ENCODE results near the gene ABCC11. TPM values are rescaled to one million over a fixed set of nuclear protein-coding genes. Genes with fewer than 3 reads are reported as not detected.

ABCC11 gene
- total and polyA plus RNA-seq, 2 experiments from 2014 or later = 0.10 TPM; not detected in 1

- H3F3A ChIP-seq (replicated peaks; ENCODE audit: low read depth) = no peaks in the 10 kb centered on the region
- Mint-ChIP-seq H3K27ac (no peak overlapping the region), H3K9me3 (no peaks in the 10 kb centered on the region), H3K36me3 (ENCODE audit: low read depth) (no peaks in the 10 kb centered on the region), H3K4me1 (no peaks in the 10 kb centered on the region), H3K4me3 (no peak overlapping the region), H3K27me3 (ENCODE audit: insufficient read depth, low read depth, poor library complexity) (peaks cover 4% of the 10 kb centered on the region)
- H4K20me1 ChIP-seq (replicated peaks; ENCODE audit: insufficient read depth) = no peaks in the 10 kb centered on the region
- no peak overlapping the region for H2AFZ ChIP-seq
- TF ChIP-seq ZNF114 (CRISPR knock-in tag; IDR thresholded peaks at IDR 0.05) (no peak), POLR2AphosphoS5 (IDR thresholded peaks at IDR 0.05; ENCODE audit: low read depth) (no peak), EZH2 (IDR thresholded peaks at IDR 0.05; ENCODE audit: low read depth, unreplicated experiment) (no peak), EZH2phosphoT487 (IDR thresholded peaks at IDR 0.05; ENCODE audit: unreplicated experiment) (no peak), NANOG (IDR thresholded peaks at IDR 0.05; ENCODE audit: borderline replicate concordance) (no peak), JUNB (IDR thresholded peaks at IDR 0.05; ENCODE audit: unreplicated experiment) (no peak), CTCF (conservative IDR thresholded peaks at IDR 0.05; ENCODE audit: low read depth in 2 of 2) (no peak), ZNF331 (CRISPR knock-in tag; IDR thresholded peaks at IDR 0.05; ENCODE audit: low read depth) (no peak), CREB1 (CRISPR knock-in tag; IDR thresholded peaks at IDR 0.05; ENCODE audit: low read depth) (no peak), STAT1 (IDR thresholded peaks at IDR 0.05; ENCODE audit: unreplicated experiment) (no peak), ETS1 (IDR thresholded peaks at IDR 0.05) (no peak), REST (IDR thresholded peaks at IDR 0.05; ENCODE audit: unreplicated experiment) (no peak)
- TF ChIP-seq, protein P1, sequence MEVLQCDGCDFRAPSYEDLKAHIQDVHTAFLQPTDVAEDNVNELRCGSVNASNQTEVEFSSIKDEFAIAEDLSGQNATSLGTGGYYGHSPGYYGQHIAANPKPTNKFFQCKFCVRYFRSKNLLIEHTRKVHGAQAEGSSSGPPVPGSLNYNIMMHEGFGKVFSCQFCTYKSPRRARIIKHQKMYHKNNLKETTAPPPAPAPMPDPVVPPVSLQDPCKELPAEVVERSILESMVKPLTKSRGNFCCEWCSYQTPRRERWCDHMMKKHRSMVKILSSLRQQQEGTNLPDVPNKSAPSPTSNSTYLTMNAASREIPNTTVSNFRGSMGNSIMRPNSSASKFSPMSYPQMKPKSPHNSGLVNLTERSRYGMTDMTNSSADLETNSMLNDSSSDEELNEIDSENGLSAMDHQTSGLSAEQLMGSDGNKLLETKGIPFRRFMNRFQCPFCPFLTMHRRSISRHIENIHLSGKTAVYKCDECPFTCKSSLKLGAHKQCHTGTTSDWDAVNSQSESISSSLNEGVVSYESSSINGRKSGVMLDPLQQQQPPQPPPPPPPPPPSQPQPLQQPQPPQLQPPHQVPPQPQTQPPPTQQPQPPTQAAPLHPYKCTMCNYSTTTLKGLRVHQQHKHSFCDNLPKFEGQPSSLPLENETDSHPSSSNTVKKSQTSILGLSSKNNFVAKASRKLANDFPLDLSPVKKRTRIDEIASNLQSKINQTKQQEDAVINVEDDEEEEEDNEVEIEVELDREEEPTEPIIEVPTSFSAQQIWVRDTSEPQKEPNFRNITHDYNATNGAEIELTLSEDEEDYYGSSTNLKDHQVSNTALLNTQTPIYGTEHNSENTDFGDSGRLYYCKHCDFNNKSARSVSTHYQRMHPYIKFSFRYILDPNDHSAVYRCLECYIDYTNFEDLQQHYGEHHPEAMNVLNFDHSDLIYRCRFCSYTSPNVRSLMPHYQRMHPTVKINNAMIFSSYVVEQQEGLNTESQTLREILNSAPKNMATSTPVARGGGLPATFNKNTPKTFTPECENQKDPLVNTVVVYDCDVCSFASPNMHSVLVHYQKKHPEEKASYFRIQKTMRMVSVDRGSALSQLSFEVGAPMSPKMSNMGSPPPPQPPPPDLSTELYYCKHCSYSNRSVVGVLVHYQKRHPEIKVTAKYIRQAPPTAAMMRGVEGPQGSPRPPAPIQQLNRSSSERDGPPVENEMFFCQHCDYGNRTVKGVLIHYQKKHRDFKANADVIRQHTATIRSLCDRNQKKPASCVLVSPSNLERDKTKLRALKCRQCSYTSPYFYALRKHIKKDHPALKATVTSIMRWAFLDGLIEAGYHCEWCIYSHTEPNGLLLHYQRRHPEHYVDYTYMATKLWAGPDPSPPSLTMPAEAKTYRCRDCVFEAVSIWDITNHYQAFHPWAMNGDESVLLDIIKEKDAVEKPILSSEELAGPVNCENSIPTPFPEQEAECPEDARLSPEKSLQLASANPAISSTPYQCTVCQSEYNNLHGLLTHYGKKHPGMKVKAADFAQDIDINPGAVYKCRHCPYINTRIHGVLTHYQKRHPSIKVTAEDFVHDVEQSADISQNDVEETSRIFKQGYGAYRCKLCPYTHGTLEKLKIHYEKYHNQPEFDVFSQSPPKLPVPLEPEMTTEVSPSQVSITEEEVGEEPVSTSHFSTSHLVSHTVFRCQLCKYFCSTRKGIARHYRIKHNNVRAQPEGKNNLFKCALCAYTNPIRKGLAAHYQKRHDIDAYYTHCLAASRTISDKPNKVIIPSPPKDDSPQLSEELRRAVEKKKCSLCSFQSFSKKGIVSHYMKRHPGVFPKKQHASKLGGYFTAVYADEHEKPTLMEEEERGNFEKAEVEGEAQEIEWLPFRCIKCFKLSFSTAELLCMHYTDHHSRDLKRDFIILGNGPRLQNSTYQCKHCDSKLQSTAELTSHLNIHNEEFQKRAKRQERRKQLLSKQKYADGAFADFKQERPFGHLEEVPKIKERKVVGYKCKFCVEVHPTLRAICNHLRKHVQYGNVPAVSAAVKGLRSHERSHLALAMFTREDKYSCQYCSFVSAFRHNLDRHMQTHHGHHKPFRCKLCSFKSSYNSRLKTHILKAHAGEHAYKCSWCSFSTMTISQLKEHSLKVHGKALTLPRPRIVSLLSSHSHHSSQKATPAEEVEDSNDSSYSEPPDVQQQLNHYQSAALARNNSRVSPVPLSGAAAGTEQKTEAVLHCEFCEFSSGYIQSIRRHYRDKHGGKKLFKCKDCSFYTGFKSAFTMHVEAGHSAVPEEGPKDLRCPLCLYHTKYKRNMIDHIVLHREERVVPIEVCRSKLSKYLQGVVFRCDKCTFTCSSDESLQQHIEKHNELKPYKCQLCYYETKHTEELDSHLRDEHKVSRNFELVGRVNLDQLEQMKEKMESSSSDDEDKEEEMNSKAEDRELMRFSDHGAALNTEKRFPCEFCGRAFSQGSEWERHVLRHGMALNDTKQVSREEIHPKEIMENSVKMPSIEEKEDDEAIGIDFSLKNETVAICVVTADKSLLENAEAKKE (CRISPR knock-in tag; IDR thresholded peaks at IDR 0.05) = no peak
- no peak overlapping the region for H3K4me2 ChIP-seq
- no peaks in the 10 kb centered on the region for H3K36me3 ChIP-seq (ENCODE audit: insufficient read depth)
- H3K4me3 ChIP-seq = no peak overlapping the region
- H3K4me1 ChIP-seq (ENCODE audit: insufficient read depth) = no peaks in the 10 kb centered on the region
- DNase-seq (ENCODE audit: low spot score) (no peak), ATAC-seq (no peak)
- H3K79me2 ChIP-seq (replicated peaks; ENCODE audit: insufficient read depth) = no peaks in the 10 kb centered on the region
- no peaks in the 10 kb centered on the region for H3K9me2 ChIP-seq (ENCODE audit: insufficient read depth)
- H3K27ac ChIP-seq (ENCODE audit: low read depth) = no peak overlapping the region
- no peaks in the 10 kb centered on the region for H3K27me3 ChIP-seq (ENCODE audit: insufficient read depth)
Measured at GRCh38 chr16:48172682-48173081, 74.7 kb downstream of the ABCC11 start.
